ENCODE data around the gene FAM163B. TPM values are rescaled to one million over a fixed set of nuclear protein-coding genes. Genes with fewer than 3 reads are reported as not detected.

Gene FAM163B
- total and polyA plus RNA-seq, 9 of the 15 experiments (the other 6 are each of a cell fraction or from before 2014, with no cell fraction given) = not detected

GRCh38 chr9:133612816-133613215, 3.6 kb upstream of the FAM163B start:
- FAIRE-seq = no peak
- Histone ChIP-seq H3K4me3 (no peak overlapping the region), H3K9ac (ENCODE audit: insufficient read depth in 1 of 2, low read depth in 2 of 2, low read length in 2 of 2) (no peak overlapping the region), H3K27me3 (ENCODE audit: control insufficient read depth in 2 of 2, insufficient read depth in 2 of 2, low read length in 2 of 2) (peaks cover 11 to 51% of the 10 kb centered on the region in 2 experiments; a peak in 4 of 5 replicates), H3K4me1 (replicated peaks in 1 of 2; ENCODE audit: control insufficient read depth in 2 of 2, insufficient read depth in 2 of 2, low read length in 2 of 2) (peaks cover 0 to 9% of the 10 kb centered on the region in 2 experiments; a peak in 2 of 5 replicates), H3K27ac (ENCODE audit: extremely low read depth, low read depth, low read length) (no peak overlapping the region), H2AFZ (ENCODE audit: low read depth, low read length) (no peak overlapping the region), H3K9me1 (ENCODE audit: control insufficient read depth, insufficient read depth, low read length) (no peaks in the 10 kb centered on the region), H3K36me3 (ENCODE audit: control insufficient read depth, insufficient read depth, low read length) (no peaks in the 10 kb centered on the region), H3K4me2 (ENCODE audit: insufficient read depth, low read length) (no peak overlapping the region), H4K20me1 (replicated peaks; ENCODE audit: control insufficient read depth, insufficient read depth, low read length) (peaks cover 26% of the 10 kb centered on the region), H3K79me2 (ENCODE audit: control insufficient read depth, insufficient read depth, low read length) (no peaks in the 10 kb centered on the region), H3K9me3 (replicated peaks; ENCODE audit: control insufficient read depth, insufficient read depth, low read depth, low read length) (no peaks in the 10 kb centered on the region)
- TF ChIP-seq TRIM25 (IDR thresholded peaks at IDR 0.05; ENCODE audit: borderline replicate concordance) (no peak), ZNF511 (CRISPR knock-in tag; IDR thresholded peaks at IDR 0.05) (no peak), ARID2 (IDR thresholded peaks at IDR 0.05) (no peak), YBX1 (IDR thresholded peaks at IDR 0.05) (no peak), HMBOX1 (IDR thresholded peaks at IDR 0.05) (no peak), TAF9B (IDR thresholded peaks at IDR 0.05; ENCODE audit: partially characterized antibody) (no peak), KLF6 (CRISPR knock-in tag; IDR thresholded peaks at IDR 0.05; ENCODE audit: borderline replicate concordance) (no peak), ZNF395 (CRISPR knock-in tag; IDR thresholded peaks at IDR 0.05) (no peak), GTF2F1 (IDR thresholded peaks at IDR 0.05; ENCODE audit: low read depth, low read length) (no peak), FOS (IDR thresholded peaks at IDR 0.05; ENCODE audit: extremely low read depth, insufficient read length) (no peak)
- no TSS peak for BruUV-seq (replicated peaks)
- ATAC-seq = no peak
- ChIA-PET CTCF (ENCODE audit: low intra/inter-chr PET ratio) (no interaction called here), POLR2A (no interaction called here)
- in situ Hi-C loops (cut with MboI) = no loop called here
- WGBS (ENCODE audit: insufficient coverage, low coverage, missing lambda C conversion rate) = 0% methylated on average over 8 of the region's 8 CpGs
- DNase-seq (ENCODE audit: extremely low read depth in 1 of 4, low spot score in 3 of 4) = no peak
- intact Hi-C loops (cut with micrococcal nuclease) = no loop called here

Measured in K562 (cell line).